Adrenal gland (tissue), 12 donors: ENCODE data around the gene CD163L1. TPM values are rescaled to one million over a fixed set of nuclear protein-coding genes. Genes with fewer than 3 reads are reported as not detected.

Source experiments
- DNase-seq, 7 donors: peaks; one replicate each; pipeline ENCODE4 v3.0.0-alpha.2; 2019 to 2020
- H3K27ac ChIP-seq, 5 donors: fragments of 200-600 bp; sonication (generic) in 4 of 5; 1 replicate in 3 of 5; 2 replicates in 2 of 5; pipeline versions ENCODE4 v1.5.1 to v1.8.0; 2016 to 2020; ENCODE audit warnings: mild to moderate bottlenecking in 1 of 5
- H3K27me3 ChIP-seq: fragments of 200-600 bp; 2 replicates; pipeline ENCODE4 v1.8.0; 2021
- H3K36me3 ChIP-seq, 2 donors: fragments of 200-600 bp; replicated peaks in 1 of 2; 1 replicate in 1 of 2; 2 replicates in 1 of 2; pipeline versions ENCODE4 v1.5.1 to v1.8.0; 2018 to 2022
- H3K4me1 ChIP-seq, 2 donors: fragments of 200-600 bp; replicated peaks in 1 of 2; 1 replicate in 1 of 2; 2 replicates in 1 of 2; pipeline versions ENCODE4 v1.5.1 to v1.8.0; 2018 to 2021
- H3K4me3 ChIP-seq, 4 donors: fragments of 200-600 bp; sonication (generic) in 3 of 4; one replicate each; pipeline ENCODE4 v1.5.1; 2016 to 2018
- H3K9me3 ChIP-seq, 3 donors: fragments of 200-600 bp; sonication (generic) in 1 of 3; replicated peaks in 1 of 3; 1 replicate in 2 of 3; 2 replicates in 1 of 3; pipeline versions ENCODE4 v1.5.1 to v1.8.0; 2016 to 2021
- CTCF ChIP-seq, 6 experiments: fragments of 450-650 bp in 4 of 6; fragments of 200-600 bp in 2 of 6; sonication (generic) in 1 of 6; IDR thresholded peaks; 1 replicate in 5 of 6; 2 replicates in 1 of 6; pipeline versions ENCODE4 v1.5.1 to v1.8.0; 2016 to 2021; ENCODE audit warnings: antibody characterized with exemption in 6 of 6, mild to moderate bottlenecking in 2 of 6, moderate library complexity in 1 of 6
- POLR2A ChIP-seq, 2 donors: fragments of 450-650 bp; IDR thresholded peaks; one replicate each; pipeline ENCODE4 v1.6.1; 2017; ENCODE audit warnings: antibody characterized with exemption in 2 of 2, mild to moderate bottlenecking in 2 of 2, moderate library complexity in 1 of 2
- whole genome bisulfite sequencing, 4 donors: extraction: QIAGEN DNeasy Blood & Tissue Kit in 2 of 4; methylation state at CpG; one replicate each; pipeline versions ENCODE4 v1.1.5 to v1.1.7; 2013 to 2017; 5-methylcytosine and 5-hydroxymethylcytosine counted together
- intact Hi-C, 2 donors: fragments of 100-400 bp; cut with DNase I; formaldehyde crosslinking; loops; one replicate each; pipeline versions ENCODE4 v1.14.1 to v1.15.0; 2022 to 2023
- polyA plus RNA-seq, 3 donors: library from polyadenylated mRNA; stranded (reverse); fragments of 200-250 nt in 2 of 3; fragments of 350-450 nt in 1 of 3; fragmentation: Illumina TruSeq in 1 of 3; extraction: RNeasy Lipid Tissue Mini Kit (QIAGEN cat#74804) in 1 of 3; gene quantifications; one replicate each; pipeline ENCODE4 v1.2.3, GENCODE V29; 2013 to 2014
- total RNA-seq, 9 donors: library from RNA; depleted of rRNA in 4 of 9; stranded (reverse); fragments of >200 nt in 4 of 9; fragments of 120-200 nt in 1 of 9; fragmentation: NEBNext Ultra II Directional in 1 of 9; extraction: Animal tissue kit (Norgen Biotek cat#: 25700) in 1 of 9; gene quantifications; one replicate each; pipeline versions ENCODE4 v1.1.0 to v1.2.4, GENCODE V29; 2013 to 2023
- donor health status: healthy with polysubstance abuse.
- donor health status: Bipolar disorder and iron deficiency.
- donor health status: DM: yes; HTN: yes; CAD: no.
- donor health status: DM: no; HTN: no; CAD: no.
- donor health status: DM: no; HTN: no; CAD: no.
- donor health status: DM: yes; HTN: yes; CAD: no.

CD163L1 gene
- total and polyA plus RNA-seq, 12 donors = 1.1 to 8.9 (median 4.0) TPM

GRCh38 chr12:7404275-7404674, 39.7 kb downstream of the CD163L1 start:
- no peaks in the 10 kb centered on the region for H3K36me3 ChIP-seq
- 42 to 55% (median 43%) methylated on average over 2 of the region's 2 CpGs for WGBS, 4 donors
- H3K4me1 ChIP-seq = no peaks in the 10 kb centered on the region
- no peak for DNase-seq
- no peak for TF ChIP-seq POLR2A (IDR thresholded peaks at IDR 0.05)
- no peak for TF ChIP-seq CTCF (IDR thresholded peaks at IDR 0.05)
- no peaks in the 10 kb centered on the region for H3K9me3 ChIP-seq
- no peak overlapping the region for H3K4me3 ChIP-seq
- H3K27ac ChIP-seq = no peak overlapping the region
- intact Hi-C loops = no loop called here
- no peaks in the 10 kb centered on the region for H3K27me3 ChIP-seq

DNA sequence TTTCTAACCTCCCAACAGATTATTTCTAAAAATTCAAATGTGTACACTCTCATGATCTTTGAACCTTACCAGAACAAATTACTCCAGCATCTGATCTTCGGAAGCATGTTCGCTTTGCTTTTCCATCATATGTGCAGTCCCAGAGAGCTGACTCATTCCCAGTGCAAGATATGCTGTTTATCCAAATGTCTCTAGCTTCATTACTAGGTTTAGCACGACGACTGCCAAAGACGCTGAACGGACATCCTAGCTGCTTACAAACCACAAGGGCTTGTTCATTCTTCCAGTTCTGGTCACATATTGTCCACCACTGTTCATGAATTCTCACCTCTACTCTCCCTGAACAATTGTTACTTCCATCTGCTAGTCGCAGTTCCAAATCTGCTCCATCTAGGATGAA, 40.5 kb downstream of the CD163L1 start:
- TF ChIP-seq CTCF (IDR thresholded peaks at IDR 0.05) = no peak
- no peak for TF ChIP-seq POLR2A (IDR thresholded peaks at IDR 0.05)
- no peaks in the 10 kb centered on the region for H3K36me3 ChIP-seq
- intact Hi-C loops = no loop called here
- H3K9me3 ChIP-seq = no peaks in the 10 kb centered on the region
- WGBS, 4 donors = 66 to 79% (median 77%) methylated on average over 7 of the region's 7 CpGs
- no peaks in the 10 kb centered on the region for H3K4me1 ChIP-seq
- no peaks in the 10 kb centered on the region for H3K27me3 ChIP-seq
- no peak for DNase-seq
- H3K4me3 ChIP-seq = no peak overlapping the region
- H3K27ac ChIP-seq = no peak overlapping the region

DNA sequence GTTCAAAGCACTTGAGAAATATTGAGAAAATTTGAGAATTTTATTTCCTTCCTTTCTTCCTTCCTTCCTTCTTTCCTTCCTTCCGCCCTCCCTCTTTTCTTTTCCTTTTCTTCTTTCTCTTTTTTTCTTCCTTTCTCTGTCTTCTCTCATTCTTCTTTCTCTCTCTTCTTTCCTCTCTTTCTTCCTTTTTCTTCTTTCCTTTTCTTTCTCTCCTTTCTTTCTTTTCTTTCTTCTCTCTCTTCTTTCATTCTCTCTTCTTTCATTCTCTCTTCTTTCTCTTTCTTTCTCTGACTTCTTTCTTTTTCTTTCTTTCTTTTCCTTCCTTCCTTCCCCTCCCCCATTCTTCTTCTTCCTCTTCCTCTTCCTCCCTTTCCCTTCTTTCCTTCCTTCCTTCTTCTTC, 44.9 kb downstream of the CD163L1 start:
- H3K4me1 ChIP-seq = no peaks in the 10 kb centered on the region
- no peak for TF ChIP-seq POLR2A (IDR thresholded peaks at IDR 0.05)
- TF ChIP-seq CTCF (IDR thresholded peaks at IDR 0.05) = no peak
- 75 to 85% (median 82%) methylated on average over 1 of the region's 1 CpG for WGBS, 4 donors

DNA sequence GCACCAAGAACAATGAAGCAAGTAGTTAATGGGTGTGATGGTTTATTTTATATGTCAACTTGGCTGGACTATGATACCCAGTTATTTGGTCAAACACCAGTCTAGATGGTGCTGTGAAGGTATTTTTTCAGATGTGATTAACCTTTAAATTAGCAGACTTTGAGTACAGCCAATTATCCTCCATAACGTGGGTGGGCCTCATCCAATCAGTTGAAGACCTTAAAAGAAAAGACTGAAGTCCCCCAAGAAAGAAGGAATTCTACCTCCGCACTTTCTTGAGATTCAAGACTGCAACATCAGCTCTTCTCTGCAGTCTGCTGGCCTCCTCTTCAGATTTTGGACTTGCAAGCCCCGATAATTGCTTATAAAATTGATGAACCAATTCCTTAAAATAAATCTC, 47.5 kb downstream of the CD163L1 start:
- no peak for DNase-seq
- intact Hi-C loops = no loop called here
- Histone ChIP-seq H3K4me1 (no peaks in the 10 kb centered on the region), H3K27me3 (no peaks in the 10 kb centered on the region), H3K4me3 (no peak overlapping the region), H3K27ac (no peak overlapping the region), H3K9me3 (no peaks in the 10 kb centered on the region), H3K36me3 (no peaks in the 10 kb centered on the region)
- no peak for TF ChIP-seq CTCF (IDR thresholded peaks at IDR 0.05)
- TF ChIP-seq POLR2A (IDR thresholded peaks at IDR 0.05) = no peak
- 68 to 87% (median 80%) methylated on average over 3 of the region's 3 CpGs for WGBS, 4 donors

More for the DNA sequence above, 44.9 kb downstream of the CD163L1 start:
- no peak overlapping the region for H3K4me3 ChIP-seq
- no peaks in the 10 kb centered on the region for H3K27me3 ChIP-seq
- no peak for DNase-seq
- H3K27ac ChIP-seq = no peak overlapping the region
- H3K36me3 ChIP-seq = no peaks in the 10 kb centered on the region
- H3K9me3 ChIP-seq = no peaks in the 10 kb centered on the region
- intact Hi-C loops = no loop called here
